Mesenchymal stem cell (in vitro differentiated cells and primary cell): ENCODE results near the gene NKIRAS2.

Experiments
- DNase-seq: peaks from one replicate; pipeline ENCODE4 v3.0.0-alpha.2; 2013
- H2AFZ ChIP-seq: one replicate; pipeline ENCODE4 v1.6.1; 2013; ENCODE audit warnings: low read depth, mild to moderate bottlenecking, control low read depth, inconsistent platforms, low read length, moderate library complexity
- H2AK5ac ChIP-seq: 2 replicates; pipeline ENCODE4 v1.6.1; 2013; ENCODE audit warnings: low read length, moderate library complexity, mild to moderate bottlenecking, inconsistent platforms; ENCODE audit not compliant: severe bottlenecking
- H2BK120ac ChIP-seq: one replicate; pipeline ENCODE4 v1.6.1; 2013; ENCODE audit warnings: low read depth, mild to moderate bottlenecking, inconsistent platforms, low read length, moderate library complexity
- H2BK12ac ChIP-seq, 2 experiments: one replicate each; pipeline ENCODE4 v1.6.1; 2013; ENCODE audit warnings: inconsistent platforms in 2 of 2, low read length in 2 of 2, mild to moderate bottlenecking in 2 of 2, moderate library complexity in 2 of 2, control low read depth in 1 of 2
- H2BK15ac ChIP-seq: one replicate; pipeline ENCODE4 v1.6.1; 2013; ENCODE audit warnings: mild to moderate bottlenecking, low read depth, inconsistent platforms; ENCODE audit not compliant: poor library complexity, severe bottlenecking
- H2BK5ac ChIP-seq: 2 replicates; pipeline ENCODE4 v1.6.1; 2013; ENCODE audit warnings: low read depth, mild to moderate bottlenecking, low read length, control low read depth, inconsistent platforms; ENCODE audit not compliant: poor library complexity, severe bottlenecking
- H3K14ac ChIP-seq, 2 experiments: one replicate each; pipeline ENCODE4 v1.6.1; 2013; ENCODE audit warnings: inconsistent platforms in 2 of 2, low read length in 2 of 2, control low read depth in 1 of 2, mild to moderate bottlenecking in 1 of 2, moderate library complexity in 1 of 2
- H3K18ac ChIP-seq, 2 experiments: one replicate each; pipeline ENCODE4 v1.6.1; 2013; ENCODE audit warnings: inconsistent platforms in 2 of 2, low read length in 2 of 2, control low read depth in 1 of 2, low read depth in 1 of 2, mild to moderate bottlenecking in 1 of 2
- H3K23ac ChIP-seq, 2 experiments: one replicate each; pipeline ENCODE4 v1.6.1; 2013; ENCODE audit warnings: inconsistent platforms in 2 of 2, low read length in 2 of 2, mild to moderate bottlenecking in 2 of 2, moderate library complexity in 2 of 2, control low read depth in 1 of 2
- H3K27ac ChIP-seq: 2 replicates; pipeline ENCODE4 v1.5.1; 2013; ENCODE audit warnings: mild to moderate bottlenecking, moderate library complexity, low read length, control low read depth, inconsistent platforms; ENCODE audit not compliant: poor library complexity, severe bottlenecking
- H3K27me3 ChIP-seq, 2 experiments: 2 replicates each; pipeline versions ENCODE4 v1.6.1 to v1.7.0; 2013; ENCODE audit warnings: low read length in 2 of 2, mild to moderate bottlenecking in 2 of 2, moderate library complexity in 2 of 2, control low read depth in 1 of 2, inconsistent platforms in 1 of 2; ENCODE audit not compliant: control insufficient read depth in 1 of 2, insufficient read depth in 1 of 2
- H3K36me3 ChIP-seq, 2 experiments: 2 replicates each; pipeline versions ENCODE4 v1.6.1 to v1.7.0; 2013; ENCODE audit warnings: low read length in 2 of 2, control low read depth in 1 of 2, inconsistent platforms in 1 of 2, low read depth in 1 of 2, mild to moderate bottlenecking in 1 of 2; ENCODE audit not compliant: insufficient read depth in 2 of 2, control insufficient read depth in 1 of 2
- H3K4ac ChIP-seq, 2 experiments: one replicate each; pipeline ENCODE4 v1.6.1; 2013; ENCODE audit warnings: inconsistent platforms in 2 of 2, low read length in 2 of 2, mild to moderate bottlenecking in 2 of 2, moderate library complexity in 2 of 2, control low read depth in 1 of 2, low read depth in 1 of 2
- H3K4me1 ChIP-seq: 2 replicates; pipeline ENCODE4 v1.6.1; 2013; ENCODE audit warnings: low read depth, low read length, control low read depth; ENCODE audit not compliant: control insufficient read depth, insufficient read depth
- H3K4me2 ChIP-seq: 2 replicates; pipeline ENCODE4 v1.6.1; 2013; ENCODE audit warnings: low read length, mild to moderate bottlenecking, inconsistent platforms; ENCODE audit not compliant: poor library complexity, severe bottlenecking
- H3K4me3 ChIP-seq, 2 experiments: 2 replicates each; pipeline versions ENCODE4 v1.5.1 to v1.7.0; 2013; ENCODE audit warnings: low read length in 2 of 2, mild to moderate bottlenecking in 2 of 2, control low read depth in 1 of 2, low read depth in 1 of 2; ENCODE audit not compliant: insufficient read depth in 1 of 2
- H3K79me1 ChIP-seq: replicated peaks from 2 replicates; pipeline ENCODE4 v1.6.1; 2013; ENCODE audit warnings: mild to moderate bottlenecking, control low read depth, low read length, inconsistent platforms; ENCODE audit not compliant: poor library complexity, severe bottlenecking
- H3K9ac ChIP-seq: 2 replicates; pipeline ENCODE4 v1.7.0; 2013; ENCODE audit warnings: mild to moderate bottlenecking, low read length, moderate library complexity
- H3K9me3 ChIP-seq: 2 replicates; pipeline ENCODE4 v1.7.0; 2013; ENCODE audit warnings: mild to moderate bottlenecking, low read length; ENCODE audit not compliant: control insufficient read depth
- H4K8ac ChIP-seq: one replicate; pipeline ENCODE4 v1.6.1; 2013; ENCODE audit warnings: inconsistent platforms, mild to moderate bottlenecking, low read length, moderate library complexity
- H4K91ac ChIP-seq: one replicate; pipeline ENCODE4 v1.6.1; 2013; ENCODE audit warnings: mild to moderate bottlenecking, low read length, inconsistent platforms
- whole genome bisulfite sequencing: methylation state at CpG from one replicate; pipeline ENCODE4 v1.1.7; 2013; ENCODE audit warnings: mixed read lengths; 5-methylcytosine and 5-hydroxymethylcytosine counted together

NKIRAS2 gene

DNA sequence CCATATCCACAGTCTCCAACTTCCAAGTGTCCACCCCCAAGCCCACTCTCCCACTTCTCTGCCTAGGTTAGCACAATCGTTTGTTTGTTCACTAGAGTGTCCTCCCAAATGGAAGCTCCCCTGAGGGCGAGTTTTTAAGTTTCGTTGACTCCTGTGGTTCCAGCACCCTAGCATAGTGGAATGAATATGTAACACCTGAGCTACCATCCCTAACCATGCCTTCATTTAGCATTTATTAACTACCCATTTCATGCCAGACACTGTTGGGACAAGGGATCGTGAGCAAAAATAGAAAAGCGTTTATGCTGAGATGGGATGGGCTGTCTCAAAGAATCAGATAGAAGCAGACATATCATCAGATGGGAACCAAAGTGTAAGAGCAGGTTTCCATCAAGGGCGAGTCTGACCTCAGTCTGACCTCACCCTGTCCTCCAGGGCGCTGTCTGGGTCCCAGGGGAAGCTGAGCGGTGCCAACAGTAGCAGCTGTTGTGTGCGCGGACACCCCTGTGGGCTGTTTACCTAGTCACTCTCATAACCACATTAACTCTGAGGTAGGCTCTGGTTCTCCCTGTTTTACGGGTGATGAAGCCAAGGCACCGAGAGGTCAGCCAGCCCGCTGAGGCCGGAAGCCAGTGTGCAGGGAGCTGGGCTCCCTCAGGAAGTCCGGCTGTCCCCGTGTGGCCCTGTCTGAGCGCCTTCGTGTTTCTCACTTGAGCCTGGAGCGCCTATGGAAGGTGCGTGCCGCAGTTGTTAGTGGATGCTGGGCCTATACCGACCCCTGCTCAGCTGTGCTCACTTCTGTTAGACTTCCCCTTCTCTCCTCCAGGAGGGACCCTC is 47.1 kb upstream of the NKIRAS2 start:
- no peak overlapping the region for H3K23ac ChIP-seq
- H2AFZ ChIP-seq, result no peak overlapping the region
- no peak overlapping the region for H2BK15ac ChIP-seq
- WGBS, result 96% methylated on average over 22 of the region's 22 CpGs
- no peak overlapping the region for H3K18ac ChIP-seq
- peaks cover 19% of the 10 kb centered on the region for H3K79me1 ChIP-seq
- H3K4me3 ChIP-seq, result no peak overlapping the region
- H3K14ac ChIP-seq, result no peak overlapping the region
- DNase-seq, result no peak
- no peak overlapping the region for H4K8ac ChIP-seq
- H3K27me3 ChIP-seq, result no peaks in the 10 kb centered on the region
- no peak overlapping the region for H3K4ac ChIP-seq
- H3K4me2 ChIP-seq, result no peak overlapping the region
- H2BK5ac ChIP-seq, result no peak overlapping the region
- no peak overlapping the region for H4K91ac ChIP-seq
- H2BK120ac ChIP-seq, result no peak overlapping the region
- no peak overlapping the region for H2BK12ac ChIP-seq
- peaks cover 81 to 89% of the 10 kb centered on the region in 2 experiments for H3K36me3 ChIP-seq
- no peak overlapping the region for H3K27ac ChIP-seq
- H3K9me3 ChIP-seq, result no peaks in the 10 kb centered on the region
- H2AK5ac ChIP-seq, result no peak overlapping the region
- H3K9ac ChIP-seq, result peak overlapping the region; percentile 11
- peaks cover 19% of the 10 kb centered on the region for H3K4me1 ChIP-seq

DNA sequence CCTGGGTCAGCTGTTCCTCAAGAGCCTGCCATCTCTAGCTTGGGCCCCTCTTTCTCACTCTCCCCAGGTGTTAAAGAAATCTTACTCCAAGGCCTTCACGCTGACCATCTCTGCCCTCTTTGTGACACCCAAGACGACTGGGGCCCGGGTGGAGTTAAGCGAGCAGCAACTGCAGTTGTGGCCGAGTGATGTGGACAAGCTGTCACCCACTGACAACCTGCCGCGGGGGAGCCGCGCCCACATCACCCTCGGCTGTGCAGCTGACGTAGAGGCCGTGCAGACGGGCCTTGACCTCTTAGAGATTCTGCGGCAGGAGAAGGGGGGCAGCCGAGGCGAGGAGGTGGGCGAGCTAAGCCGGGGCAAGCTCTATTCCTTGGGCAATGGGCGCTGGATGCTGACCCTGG is 46.5 kb upstream of the NKIRAS2 start:
- Histone ChIP-seq H4K8ac (no peak overlapping the region), H3K4me2 (no peak overlapping the region), H2BK5ac (no peak overlapping the region), H3K18ac (no peak overlapping the region), H3K27ac (no peak overlapping the region), H3K36me3 (peaks cover 81 to 89% of the 10 kb centered on the region in 2 experiments), H3K23ac (no peak overlapping the region), H3K9me3 (no peaks in the 10 kb centered on the region), H4K91ac (no peak overlapping the region), H2AK5ac (no peak overlapping the region), H3K27me3 (no peaks in the 10 kb centered on the region), H2BK15ac (no peak overlapping the region), H2AFZ (no peak overlapping the region), H3K9ac (peak overlapping the region; percentile 11), H2BK120ac (no peak overlapping the region), H3K4me1 (peaks cover 13% of the 10 kb centered on the region), H3K4ac (no peak overlapping the region), H3K14ac (no peak overlapping the region), H3K4me3 (no peak overlapping the region), H2BK12ac (no peak overlapping the region), H3K79me1 (peaks cover 21% of the 10 kb centered on the region)
- WGBS, result 94% methylated on average over 19 of the region's 19 CpGs
- DNase-seq, result no peak

DNA sequence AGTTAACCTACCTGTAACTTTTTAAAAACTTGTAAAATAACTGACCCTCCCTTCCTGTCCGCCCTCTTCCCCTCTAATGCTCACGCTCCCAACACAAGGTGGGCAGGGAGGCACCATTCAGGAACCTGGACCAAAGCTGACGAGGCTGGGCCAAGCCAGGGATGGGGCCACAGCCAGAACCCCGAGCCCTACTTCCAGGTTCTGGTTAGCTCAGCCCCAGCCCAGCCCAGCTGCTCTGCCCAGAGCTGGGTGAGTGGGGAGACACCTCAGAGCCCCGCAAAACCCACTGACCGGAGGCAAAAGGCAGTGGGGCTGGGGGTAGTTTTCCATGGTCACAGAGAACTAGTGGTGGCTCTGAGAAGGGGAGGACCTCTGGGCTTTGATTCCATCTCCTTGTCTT is 45.9 kb upstream of the NKIRAS2 start:
- Histone ChIP-seq H3K23ac (no peak overlapping the region), H3K27ac (no peak overlapping the region), H3K36me3 (peaks cover 79 to 88% of the 10 kb centered on the region in 2 experiments), H2BK15ac (no peak overlapping the region), H3K9me3 (no peaks in the 10 kb centered on the region), H3K27me3 (no peaks in the 10 kb centered on the region), H4K91ac (no peak overlapping the region), H2BK5ac (no peak overlapping the region), H4K8ac (no peak overlapping the region), H3K18ac (no peak overlapping the region), H2AFZ (no peak overlapping the region), H3K9ac (no peak overlapping the region), H3K79me1 (peaks cover 21% of the 10 kb centered on the region), H3K4me2 (no peak overlapping the region), H2BK12ac (no peak overlapping the region), H2AK5ac (no peak overlapping the region), H2BK120ac (no peak overlapping the region), H3K4me3 (no peak overlapping the region), H3K4me1 (peaks cover 12% of the 10 kb centered on the region), H3K14ac (no peak overlapping the region), H3K4ac (no peak overlapping the region)
- 95% methylated on average over 6 of the region's 6 CpGs for WGBS
- no peak for DNase-seq

DNA sequence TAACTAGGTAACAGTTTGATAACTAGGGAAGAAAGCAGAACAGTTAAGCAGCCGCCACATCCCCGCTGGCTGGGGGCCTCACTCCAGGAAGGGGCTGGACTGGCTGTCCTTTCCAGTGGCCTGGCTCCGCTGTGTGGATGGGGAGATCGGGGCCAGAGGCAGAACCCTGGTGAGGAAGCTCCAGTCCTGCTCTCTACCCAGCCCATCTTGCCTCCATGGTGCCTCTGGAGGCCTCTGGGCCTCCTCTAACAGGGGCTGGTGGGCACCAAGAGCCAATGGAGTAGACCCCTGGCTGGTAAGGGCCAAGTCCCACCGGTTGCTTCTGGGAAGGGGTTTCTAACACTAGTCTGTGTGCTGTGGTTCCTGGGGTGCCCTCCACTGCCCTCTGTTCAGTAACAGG is 45.2 kb upstream of the NKIRAS2 start:
- 99% methylated on average over 5 of the region's 5 CpGs for WGBS
- Histone ChIP-seq H3K27me3 (no peaks in the 10 kb centered on the region), H4K91ac (no peak overlapping the region), H3K9ac (peak overlapping the region; percentile 1), H3K4me1 (peaks cover 12% of the 10 kb centered on the region), H3K14ac (no peak overlapping the region), H3K4me2 (no peak overlapping the region), H2BK120ac (no peak overlapping the region), H3K27ac (no peak overlapping the region), H3K79me1 (peaks cover 21% of the 10 kb centered on the region), H2AFZ (no peak overlapping the region), H3K23ac (no peak overlapping the region), H2BK5ac (no peak overlapping the region), H3K36me3 (peaks cover 77 to 87% of the 10 kb centered on the region in 2 experiments), H2AK5ac (no peak overlapping the region), H2BK12ac (no peak overlapping the region), H3K4me3 (no peak overlapping the region), H3K4ac (no peak overlapping the region), H3K18ac (no peak overlapping the region), H4K8ac (no peak overlapping the region), H2BK15ac (no peak overlapping the region), H3K9me3 (no peaks in the 10 kb centered on the region)
- no peak for DNase-seq
